H1 (cell line): ENCODE results near the gene CXorf49. TPM values are rescaled to one million over a fixed set of nuclear protein-coding genes. Genes with fewer than 3 reads are reported as not detected.

Source experiments
- CHD1 ChIP-seq: IDR thresholded peaks from 2 replicates; pipeline ENCODE4 v1.6.1; 2012; ENCODE audit warnings: low read depth, low read length, improper control_type of control experiment
- CHD7 ChIP-seq: fragments of 300-600 bp; sonication (generic); IDR thresholded peaks from 2 replicates; pipeline ENCODE4 v1.7.1; 2012; ENCODE audit warnings: low read length, moderate library complexity, mild to moderate bottlenecking, inconsistent platforms; ENCODE audit not compliant: insufficient replicate concordance
- PHF8 ChIP-seq: fragments of 200-600 bp; sonication (generic); conservative IDR thresholded peaks from 2 replicates; pipeline ENCODE4 v1.7.1; 2012; ENCODE audit warnings: low read depth, mild to moderate bottlenecking, inconsistent platforms, low read length, moderate library complexity
- POU5F1 ChIP-seq: IDR thresholded peaks from 2 replicates; pipeline ENCODE4 v1.6.1; 2011; ENCODE audit warnings: low read depth, mild to moderate bottlenecking, low read length, moderate library complexity
- RXRA ChIP-seq: IDR thresholded peaks from 2 replicates; pipeline ENCODE4 v1.6.1; 2011; ENCODE audit warnings: low read depth, mild to moderate bottlenecking, low read length, moderate library complexity; ENCODE audit not compliant: insufficient read depth
- TCF12 ChIP-seq: IDR thresholded peaks from 2 replicates; pipeline ENCODE4 v1.6.1; 2011; ENCODE audit warnings: low read depth, mild to moderate bottlenecking, low read length
- polyA plus RNA-seq, 7 experiments: library from polyadenylated mRNA; depleted of rRNA in 3 of 7; stranded (reverse) in 5 of 7; unstranded in 2 of 7; fragments of >200 nt in 5 of 7; fragments of 200-250 nt in 2 of 7; gene quantifications; 1 replicate in 5 of 7; 2 replicates in 1 of 7; 4 replicates in 1 of 7; pipeline versions ENCODE4 v1.2.1 to v1.2.3, GENCODE V29; 2011 to 2013; ENCODE audit warnings: missing spikeins in 2 of 7, mixed read lengths in 2 of 7
- total RNA-seq: library from RNA; stranded (reverse); fragmentation: NEBNext Ultra II Directional; extraction: Animal tissue kit (Norgen Biotek cat#: 25700); gene quantifications from 2 replicates; pipeline ENCODE4 v1.2.1, GENCODE V29; 2021

CXorf49 gene
- total and polyA plus RNA-seq, 2 of the 8 experiments (the other 6 are each of a cell fraction or from before 2014, with no cell fraction given) = not detected

- TF ChIP-seq CHD7 = no peak
- TF ChIP-seq RXRA = no peak
- TF ChIP-seq TCF12 = no peak
- no peak for TF ChIP-seq PHF8
- no peak for TF ChIP-seq POU5F1
- TF ChIP-seq CHD1 = no peak
Measured at GRCh38 chrX:71667328-71668247, 50.5 kb downstream of the CXorf49 start, which contains the start of gene LOC101059915 (continued).
